ENCODE measurements around the gene GPR89A.

DNA sequence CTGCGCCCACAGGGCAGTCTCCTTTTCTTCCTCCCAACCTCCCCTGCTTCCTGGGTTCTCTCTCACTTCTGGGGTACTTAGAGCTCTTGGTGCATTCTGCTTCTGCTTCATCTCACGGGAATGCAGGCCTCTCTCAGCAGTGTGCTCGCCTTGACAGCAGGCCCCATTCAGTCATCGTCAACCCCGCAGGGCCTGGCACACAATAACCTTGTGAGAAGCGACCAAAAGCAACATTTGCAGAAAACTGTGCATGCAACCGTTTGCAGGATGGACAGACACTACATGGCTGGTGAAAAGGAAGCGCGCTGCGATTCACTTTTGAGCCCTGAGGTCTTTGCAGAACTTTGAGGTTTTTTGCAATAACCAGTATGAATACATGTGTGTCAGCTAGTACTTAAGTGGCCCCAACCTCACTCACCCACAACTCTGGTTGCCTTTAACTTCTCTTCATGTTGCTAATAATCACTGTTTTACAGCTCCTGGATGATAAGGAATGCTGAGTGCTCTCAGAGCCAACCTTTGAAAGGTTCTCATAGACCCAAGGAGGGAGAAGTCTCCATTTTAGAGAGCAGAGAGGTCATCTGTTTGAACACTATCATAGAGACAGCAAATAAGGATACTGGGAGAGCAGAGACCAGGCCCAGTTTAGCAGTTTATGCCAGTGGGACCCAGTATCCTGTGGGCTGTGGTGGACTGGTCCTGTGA, 109.0 kb downstream of the GPR89A start:
- TF ChIP-seq, protein P1, sequence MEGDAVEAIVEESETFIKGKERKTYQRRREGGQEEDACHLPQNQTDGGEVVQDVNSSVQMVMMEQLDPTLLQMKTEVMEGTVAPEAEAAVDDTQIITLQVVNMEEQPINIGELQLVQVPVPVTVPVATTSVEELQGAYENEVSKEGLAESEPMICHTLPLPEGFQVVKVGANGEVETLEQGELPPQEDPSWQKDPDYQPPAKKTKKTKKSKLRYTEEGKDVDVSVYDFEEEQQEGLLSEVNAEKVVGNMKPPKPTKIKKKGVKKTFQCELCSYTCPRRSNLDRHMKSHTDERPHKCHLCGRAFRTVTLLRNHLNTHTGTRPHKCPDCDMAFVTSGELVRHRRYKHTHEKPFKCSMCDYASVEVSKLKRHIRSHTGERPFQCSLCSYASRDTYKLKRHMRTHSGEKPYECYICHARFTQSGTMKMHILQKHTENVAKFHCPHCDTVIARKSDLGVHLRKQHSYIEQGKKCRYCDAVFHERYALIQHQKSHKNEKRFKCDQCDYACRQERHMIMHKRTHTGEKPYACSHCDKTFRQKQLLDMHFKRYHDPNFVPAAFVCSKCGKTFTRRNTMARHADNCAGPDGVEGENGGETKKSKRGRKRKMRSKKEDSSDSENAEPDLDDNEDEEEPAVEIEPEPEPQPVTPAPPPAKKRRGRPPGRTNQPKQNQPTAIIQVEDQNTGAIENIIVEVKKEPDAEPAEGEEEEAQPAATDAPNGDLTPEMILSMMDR (IDR thresholded peaks at IDR 0.05; ENCODE audit: low read depth, low read length, poor library complexity, severe bottlenecking): no peak
- no peak for TF ChIP-seq EZH2phosphoT487 (IDR thresholded peaks at IDR 0.05; ENCODE audit: borderline replicate concordance, low read length)
